HG02885 (cell line): ENCODE results near the gene CERK.
"Not testable (repeated sequence)": the region's sequence is repeated elsewhere in the genome, so short reads cannot be mapped to it uniquely, and the experiment has no call there.

Source experiments
- ATAC-seq: cut with Tn5 transposase; IDR thresholded peaks from one replicate; pipeline ENCODE4 v1.9.1; 2021; ENCODE audit warnings: mild to moderate bottlenecking; ENCODE audit not compliant: unreplicated experiment, poor library complexity

CERK gene

DNA sequence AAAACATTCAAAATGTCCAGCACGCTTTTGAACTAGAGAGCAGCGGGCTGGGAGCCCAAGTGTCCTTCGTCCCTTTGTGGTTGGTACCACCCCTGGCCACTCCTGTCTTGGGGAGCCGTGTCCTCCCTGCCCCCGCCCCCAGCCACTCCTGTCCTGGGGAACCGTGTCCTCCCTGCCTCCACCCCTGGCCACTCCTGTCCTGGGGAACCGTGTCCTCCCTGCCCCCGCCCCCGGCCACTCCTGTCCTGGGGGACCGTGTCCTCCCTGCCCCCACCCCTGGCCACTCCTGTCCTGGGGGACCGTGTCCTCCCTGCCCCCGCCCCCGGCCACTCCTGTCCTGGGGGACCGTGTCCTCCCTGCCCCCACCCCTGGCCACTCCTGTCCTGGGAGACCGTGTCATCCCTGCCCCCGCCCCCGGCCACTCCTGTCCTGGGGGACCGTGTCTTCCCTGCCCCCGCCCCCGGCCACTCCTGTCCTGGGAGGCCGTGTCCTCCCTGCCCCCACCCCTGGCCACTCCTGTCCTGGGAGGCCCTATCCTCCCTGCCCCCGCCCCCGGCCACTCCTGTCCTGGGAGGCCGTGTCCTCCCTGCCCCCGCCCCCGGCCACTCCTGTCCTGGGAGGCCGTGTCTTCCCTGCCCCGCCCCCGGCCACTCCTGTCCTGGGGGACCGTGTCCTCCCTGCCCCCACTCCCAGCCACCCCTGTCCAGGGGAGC is 102.9 kb downstream of the CERK start:
- not testable (repeated sequence) for ATAC-seq
